NB4 (cell line): ENCODE data around the gene IGFBPL1.

Experiments used
- MAX ChIP-seq: IDR thresholded peaks from 2 replicates; pipeline ENCODE4 v1.6.1; 2011; ENCODE audit warnings: low read depth, low read length
- POLR2A ChIP-seq: IDR thresholded peaks from 2 replicates; pipeline ENCODE4 v1.6.1; 2011; ENCODE audit warnings: mild to moderate bottlenecking; ENCODE audit not compliant: insufficient read length; ENCODE audit errors: extremely low read depth
- TF ChIP-seq, protein P1 (sequence below): IDR thresholded peaks from one replicate; pipeline ENCODE4 v1.5.1; 2012; ENCODE audit warnings: low read depth, low read length

DNA sequence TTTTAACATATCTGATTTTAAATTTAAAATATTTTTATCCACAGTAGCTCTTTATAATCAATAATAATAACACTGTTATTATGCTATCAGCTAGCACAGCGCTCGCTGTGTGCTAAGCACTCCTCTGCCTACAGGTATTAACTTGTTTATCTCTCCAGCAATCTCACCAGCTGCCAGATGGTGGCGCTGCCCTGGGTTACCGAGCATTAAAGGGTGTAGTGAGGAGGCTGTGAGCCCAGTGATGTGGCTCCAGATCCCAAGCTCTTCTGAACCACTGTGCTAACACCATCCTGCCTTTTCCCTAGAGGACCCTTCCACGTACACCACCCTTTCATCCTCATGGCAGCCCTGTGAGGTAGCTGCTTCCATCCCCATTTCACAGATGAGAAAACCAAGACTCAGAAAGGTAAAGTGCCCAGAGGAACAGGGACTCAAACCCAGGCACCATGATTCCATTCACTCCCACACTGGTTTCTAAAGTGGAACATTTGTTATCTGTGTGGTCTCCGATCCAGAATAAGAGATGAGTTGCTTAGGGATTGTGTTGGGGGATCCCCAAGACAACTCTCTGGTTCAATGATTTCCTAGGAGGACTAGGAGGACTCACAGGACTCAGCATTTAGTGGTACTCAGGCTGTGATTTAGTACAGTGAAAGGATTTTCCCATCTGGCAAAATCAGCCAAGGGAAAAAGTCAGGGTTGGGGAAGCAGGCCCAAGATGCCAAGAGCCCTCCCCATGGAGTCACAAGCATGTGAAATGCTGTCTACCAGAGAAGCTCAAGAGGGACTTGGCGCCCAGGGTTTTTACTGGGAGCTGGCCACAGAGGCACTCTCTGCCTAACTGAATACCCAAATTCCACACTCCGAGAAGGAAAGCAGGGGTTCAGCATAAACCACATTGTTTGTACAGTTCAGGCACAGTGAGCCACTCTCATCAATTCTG, 7.0 kb downstream of the IGFBPL1 start:
- TF ChIP-seq, protein P1, sequence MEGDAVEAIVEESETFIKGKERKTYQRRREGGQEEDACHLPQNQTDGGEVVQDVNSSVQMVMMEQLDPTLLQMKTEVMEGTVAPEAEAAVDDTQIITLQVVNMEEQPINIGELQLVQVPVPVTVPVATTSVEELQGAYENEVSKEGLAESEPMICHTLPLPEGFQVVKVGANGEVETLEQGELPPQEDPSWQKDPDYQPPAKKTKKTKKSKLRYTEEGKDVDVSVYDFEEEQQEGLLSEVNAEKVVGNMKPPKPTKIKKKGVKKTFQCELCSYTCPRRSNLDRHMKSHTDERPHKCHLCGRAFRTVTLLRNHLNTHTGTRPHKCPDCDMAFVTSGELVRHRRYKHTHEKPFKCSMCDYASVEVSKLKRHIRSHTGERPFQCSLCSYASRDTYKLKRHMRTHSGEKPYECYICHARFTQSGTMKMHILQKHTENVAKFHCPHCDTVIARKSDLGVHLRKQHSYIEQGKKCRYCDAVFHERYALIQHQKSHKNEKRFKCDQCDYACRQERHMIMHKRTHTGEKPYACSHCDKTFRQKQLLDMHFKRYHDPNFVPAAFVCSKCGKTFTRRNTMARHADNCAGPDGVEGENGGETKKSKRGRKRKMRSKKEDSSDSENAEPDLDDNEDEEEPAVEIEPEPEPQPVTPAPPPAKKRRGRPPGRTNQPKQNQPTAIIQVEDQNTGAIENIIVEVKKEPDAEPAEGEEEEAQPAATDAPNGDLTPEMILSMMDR = peak; percentile 64
- TF ChIP-seq POLR2A = no peak
- TF ChIP-seq MAX = no peak
